ENCODE results near the gene SPECC1.
"Not testable (repeated sequence)": the region's sequence is repeated elsewhere in the genome, so short reads cannot be mapped to it uniquely, and the experiment has no call there.

DNA sequence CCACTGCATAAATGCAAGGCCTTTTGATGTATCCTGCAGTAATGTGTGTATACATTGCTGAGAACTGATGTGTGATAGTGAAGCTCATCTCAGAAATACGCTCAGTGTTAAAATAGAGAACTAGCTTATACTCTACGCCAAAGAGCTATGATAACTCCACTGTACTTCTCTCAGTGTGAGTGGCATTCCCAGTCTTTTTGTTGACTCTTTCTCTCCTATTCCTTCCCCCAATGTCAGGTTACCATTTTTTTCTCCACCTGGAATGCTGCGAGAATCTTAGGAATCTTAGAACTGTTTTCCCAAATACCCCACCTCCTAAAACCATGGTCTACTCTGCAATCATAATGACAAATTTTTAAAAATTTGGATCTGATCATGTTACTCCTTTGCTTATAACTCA lies 342.2 kb downstream of the SPECC1 start:
- TF ChIP-seq, protein P1, sequence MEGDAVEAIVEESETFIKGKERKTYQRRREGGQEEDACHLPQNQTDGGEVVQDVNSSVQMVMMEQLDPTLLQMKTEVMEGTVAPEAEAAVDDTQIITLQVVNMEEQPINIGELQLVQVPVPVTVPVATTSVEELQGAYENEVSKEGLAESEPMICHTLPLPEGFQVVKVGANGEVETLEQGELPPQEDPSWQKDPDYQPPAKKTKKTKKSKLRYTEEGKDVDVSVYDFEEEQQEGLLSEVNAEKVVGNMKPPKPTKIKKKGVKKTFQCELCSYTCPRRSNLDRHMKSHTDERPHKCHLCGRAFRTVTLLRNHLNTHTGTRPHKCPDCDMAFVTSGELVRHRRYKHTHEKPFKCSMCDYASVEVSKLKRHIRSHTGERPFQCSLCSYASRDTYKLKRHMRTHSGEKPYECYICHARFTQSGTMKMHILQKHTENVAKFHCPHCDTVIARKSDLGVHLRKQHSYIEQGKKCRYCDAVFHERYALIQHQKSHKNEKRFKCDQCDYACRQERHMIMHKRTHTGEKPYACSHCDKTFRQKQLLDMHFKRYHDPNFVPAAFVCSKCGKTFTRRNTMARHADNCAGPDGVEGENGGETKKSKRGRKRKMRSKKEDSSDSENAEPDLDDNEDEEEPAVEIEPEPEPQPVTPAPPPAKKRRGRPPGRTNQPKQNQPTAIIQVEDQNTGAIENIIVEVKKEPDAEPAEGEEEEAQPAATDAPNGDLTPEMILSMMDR (IDR thresholded peaks at IDR 0.05): not testable (repeated sequence)
- TF ChIP-seq POLR2A (IDR thresholded peaks at IDR 0.05): not testable (repeated sequence)

Measured in breast epithelium (tissue), 3 donors.